NCI-H1694 treated with DMSO at 0.1 percent for 48 hours (cell line): ENCODE measurements around the gene NOXO1.
"Not testable (repeated sequence)": the region's sequence is repeated elsewhere in the genome, so short reads cannot be mapped to it uniquely, and the experiment has no call there.

Experiments
- DNase-seq: peaks from one replicate; lab custom pipeline; 2025; lab: John Stamatoyannopoulos, UW

Gene NOXO1

DNA sequence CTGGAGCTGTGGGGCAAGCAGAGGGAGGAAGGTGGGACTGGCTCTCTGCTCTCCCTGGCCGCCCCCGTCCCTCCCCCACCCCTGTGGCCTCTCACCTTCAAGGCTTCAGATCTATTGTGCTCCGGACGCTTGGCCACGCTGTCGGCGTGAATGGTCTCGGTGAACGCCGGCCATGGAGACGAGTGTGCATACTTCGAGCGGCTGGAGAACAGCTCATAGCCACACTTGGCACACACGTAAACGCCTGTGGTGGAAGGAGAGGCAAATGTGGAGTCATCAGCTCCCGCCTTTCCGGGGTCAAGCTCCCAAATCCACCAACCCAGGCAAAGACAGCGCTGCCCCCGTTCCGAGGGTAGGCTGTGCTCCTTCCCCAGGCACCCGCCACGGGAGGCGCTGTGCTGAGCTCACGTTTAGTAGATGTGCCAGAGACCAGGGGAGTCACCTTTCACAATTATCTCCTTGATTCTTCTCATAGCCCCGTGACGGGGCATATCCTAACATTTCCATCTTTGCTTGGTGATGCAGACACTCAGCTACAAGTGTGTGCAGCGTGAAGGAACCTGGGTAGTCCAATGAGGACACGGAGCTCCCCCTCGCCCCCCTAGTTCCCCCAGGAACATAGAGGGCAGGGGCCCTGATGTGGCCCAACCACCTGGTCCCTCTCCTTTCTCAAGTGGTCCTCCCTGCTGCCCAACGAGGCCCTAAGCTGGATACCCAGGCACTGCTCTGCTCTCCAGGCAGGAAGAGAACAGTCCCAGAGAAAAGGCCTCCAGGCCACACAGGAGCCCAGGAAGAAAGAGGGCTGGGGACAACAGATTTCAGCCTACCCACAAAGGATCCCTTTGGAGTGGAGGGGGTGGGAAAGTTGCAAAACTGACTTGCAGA lies 39.9 kb downstream of the NOXO1 start:
- DNase-seq = no peak

DNA sequence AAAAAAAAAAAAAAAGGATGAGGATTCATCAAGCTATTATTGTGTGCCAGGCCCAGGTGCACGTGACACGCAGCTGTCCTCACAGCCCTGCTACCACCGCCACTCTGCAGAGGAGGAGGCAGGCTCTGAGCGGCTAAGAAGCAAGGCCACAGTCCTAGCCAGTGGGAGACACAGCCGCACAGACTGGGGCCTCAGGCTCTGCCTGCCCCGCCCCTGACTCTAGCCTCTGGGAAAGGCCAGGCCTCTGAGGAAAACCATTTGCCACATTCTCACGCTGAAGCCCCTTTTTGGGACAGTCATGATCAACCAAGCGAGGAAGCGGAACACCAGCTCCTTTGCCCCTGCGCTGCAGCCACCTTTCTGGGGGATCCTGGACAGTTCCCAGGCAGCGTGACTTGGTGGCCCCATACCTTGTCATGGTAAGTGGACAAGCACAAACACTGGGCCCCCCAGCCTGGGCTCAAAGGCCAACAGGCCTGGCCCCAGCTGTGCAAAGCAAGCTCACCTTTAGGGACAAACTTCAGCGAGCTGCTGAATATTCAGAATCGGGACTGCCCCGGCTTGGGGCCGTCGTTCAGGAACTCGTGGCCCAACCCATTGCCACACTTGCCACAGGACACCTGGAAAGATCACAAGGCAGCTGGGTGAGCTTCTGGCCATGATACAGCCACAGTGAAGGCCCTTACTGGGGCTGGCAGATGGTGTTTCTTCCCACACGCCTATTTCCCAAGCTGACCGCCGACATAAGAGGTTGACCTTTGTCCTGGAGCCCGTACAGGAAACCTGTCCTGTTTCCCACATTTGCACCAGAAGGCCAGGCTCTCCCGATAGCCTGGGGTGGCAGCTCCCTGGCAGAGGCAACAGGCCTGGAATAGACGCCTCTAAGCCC lies 40.8 kb downstream of the NOXO1 start:
- no peak for DNase-seq

DNA sequence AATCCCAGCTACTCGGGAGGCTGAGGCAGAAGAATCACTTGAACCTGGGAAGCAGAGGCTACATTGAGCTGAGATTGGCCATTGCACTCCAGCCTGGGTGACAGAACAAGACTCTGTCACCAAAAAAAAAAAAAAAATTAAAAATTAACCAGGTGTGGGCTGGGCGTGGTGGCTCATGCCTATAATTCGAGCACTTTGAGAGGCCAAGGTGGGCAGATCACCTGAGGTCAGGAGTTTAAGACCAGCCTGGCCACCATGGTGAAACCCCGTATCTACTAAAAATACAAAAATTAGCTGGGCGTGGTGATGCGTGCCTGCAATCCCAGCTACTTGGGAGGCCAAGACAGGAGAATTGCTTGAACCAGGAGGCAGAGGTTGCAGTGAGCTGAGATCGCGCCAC lies 41.4 kb downstream of the NOXO1 start:
- DNase-seq = not testable (repeated sequence)

DNA sequence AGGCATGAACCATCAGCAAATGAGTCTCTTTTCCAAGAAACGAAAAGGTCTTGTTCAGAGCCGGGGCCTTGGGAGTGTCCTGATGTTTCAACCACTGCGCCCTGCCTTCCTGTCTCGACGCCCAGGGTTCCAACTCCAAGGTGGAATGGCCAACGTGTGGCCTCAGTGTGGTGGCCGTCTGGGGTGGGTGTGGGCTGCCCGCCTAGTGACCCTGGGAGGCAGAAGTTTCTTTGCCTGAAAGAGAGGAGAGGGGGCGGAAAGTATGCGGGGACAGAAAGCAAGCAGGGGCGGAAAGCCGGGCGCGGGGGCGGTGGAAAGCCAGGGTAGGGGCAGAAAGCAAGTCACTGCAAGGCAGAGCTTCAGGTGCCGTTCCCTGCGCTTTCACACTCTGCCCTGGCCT lies 42.4 kb downstream of the NOXO1 start:
- DNase-seq = no peak

DNA sequence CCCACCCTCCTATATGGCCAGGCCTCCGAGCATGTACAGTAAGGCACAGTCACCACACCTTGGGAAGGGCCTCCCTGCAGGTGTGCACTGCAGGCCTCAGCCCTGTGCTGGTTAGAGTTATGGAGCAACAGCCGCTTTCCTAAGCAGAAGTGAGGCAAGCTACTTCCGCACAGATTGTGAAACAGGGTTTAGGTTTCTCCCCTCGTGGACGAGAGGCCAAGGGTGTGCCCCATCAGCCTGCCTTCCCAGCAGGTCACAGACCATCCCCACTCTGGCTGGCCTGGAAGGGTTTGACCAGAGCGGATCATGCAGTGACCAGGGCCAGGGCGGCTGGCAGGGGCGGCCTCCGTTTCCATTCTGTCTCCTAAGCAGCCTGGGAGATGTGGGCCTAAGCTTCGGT lies 43.0 kb downstream of the NOXO1 start:
- DNase-seq = no peak

DNA sequence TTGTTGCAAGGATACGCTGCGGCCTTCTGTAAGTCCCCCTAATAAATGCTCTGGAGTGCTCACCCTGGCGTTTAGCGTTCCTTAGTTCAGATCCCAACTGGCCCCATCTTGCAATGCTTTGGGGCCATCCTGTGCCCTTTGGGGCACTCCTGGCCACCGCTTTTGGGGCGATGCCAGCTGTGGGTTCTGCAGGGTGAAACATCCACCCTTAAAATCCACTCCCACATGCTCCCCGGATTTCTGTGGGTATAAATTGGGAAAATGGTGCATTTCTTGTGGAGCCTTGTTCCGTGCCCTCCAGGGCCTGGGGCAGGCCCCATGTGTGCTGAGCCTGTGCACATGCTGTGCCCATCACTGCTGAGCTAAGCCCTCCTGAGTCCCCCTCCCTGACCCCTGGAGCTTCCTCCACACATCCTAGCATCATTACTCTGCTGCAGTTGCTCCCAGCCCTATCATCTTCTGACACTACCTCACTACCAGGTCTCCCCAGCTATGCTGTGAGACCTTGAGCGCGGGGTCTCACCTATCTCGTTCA lies 44.3 kb downstream of the NOXO1 start:
- no peak for DNase-seq

DNA sequence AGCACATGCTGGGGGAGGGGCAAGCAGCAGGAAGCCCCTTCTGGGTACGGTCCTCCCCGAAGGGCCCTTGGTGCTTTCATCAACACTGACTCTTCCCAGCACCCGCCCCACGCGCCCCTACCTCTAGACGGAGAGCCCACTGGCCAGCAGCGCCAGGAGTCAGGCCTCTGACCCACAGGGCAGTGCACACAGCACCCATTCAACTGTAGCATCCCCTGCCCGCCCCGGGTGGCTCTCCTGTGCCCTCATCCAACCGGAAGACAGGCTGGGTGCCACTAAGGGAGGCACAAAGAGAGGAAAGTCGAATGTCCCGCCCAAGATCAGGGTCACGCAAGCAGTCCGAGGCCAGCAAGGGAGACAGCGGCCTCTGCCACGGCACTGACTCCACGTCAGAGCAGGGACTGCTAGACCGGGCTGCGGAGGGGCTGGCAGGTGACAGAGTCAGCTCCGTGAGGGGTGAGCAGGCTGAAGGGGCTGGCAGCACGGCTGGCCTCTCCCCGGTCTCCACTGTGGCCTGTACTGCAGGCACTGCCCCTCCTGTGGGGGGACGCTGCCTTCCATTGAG lies 48.1 kb downstream of the NOXO1 start:
- no peak for DNase-seq

DNA sequence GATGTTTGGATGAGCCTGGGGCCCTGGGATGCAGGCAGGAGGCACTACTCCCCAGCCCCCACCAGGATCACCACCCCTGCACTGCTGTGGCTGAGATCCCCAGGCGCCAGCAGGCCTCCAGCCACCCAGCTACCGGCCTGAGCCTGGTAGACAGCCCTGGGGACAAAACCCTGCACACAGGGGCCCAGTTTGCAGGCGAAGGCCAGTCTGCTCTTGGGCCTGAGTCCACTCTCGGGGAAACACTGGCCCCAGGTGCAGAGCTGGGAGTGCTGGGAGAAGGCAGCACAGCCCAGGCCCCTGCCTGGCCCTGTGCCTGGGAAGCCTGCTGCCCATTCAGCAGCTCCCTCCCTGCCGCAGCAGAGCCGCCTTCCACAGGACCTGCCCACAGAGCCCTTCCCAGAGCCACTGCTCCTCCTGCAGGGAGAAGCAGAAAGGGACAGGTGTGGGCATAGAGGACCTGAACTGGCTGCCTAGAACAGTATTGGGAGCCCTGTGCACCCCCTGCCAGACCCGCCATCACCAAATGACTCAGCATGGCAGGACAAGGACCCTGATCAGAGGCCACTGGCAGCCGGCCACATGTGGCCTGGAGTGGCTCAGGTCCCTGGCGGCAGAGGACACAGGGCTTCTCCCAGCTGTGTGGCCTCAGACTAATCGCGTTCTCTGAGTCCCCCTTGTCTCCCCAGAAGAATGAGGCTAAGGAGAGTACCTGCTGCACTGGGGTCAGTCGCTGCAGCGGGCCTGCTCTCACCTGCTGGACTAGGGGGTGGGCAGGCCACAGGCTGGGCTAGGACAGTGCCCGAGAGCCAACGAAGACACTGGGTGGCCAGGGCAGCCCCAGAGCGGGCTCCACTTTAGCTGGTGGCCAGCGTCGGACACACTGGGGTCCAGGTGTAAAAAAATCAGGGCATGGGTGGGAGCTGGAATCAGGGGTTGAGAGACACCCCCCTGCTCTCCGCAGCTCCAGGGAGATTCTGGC lies 48.9 kb downstream of the NOXO1 start:
- no peak for DNase-seq

DNA sequence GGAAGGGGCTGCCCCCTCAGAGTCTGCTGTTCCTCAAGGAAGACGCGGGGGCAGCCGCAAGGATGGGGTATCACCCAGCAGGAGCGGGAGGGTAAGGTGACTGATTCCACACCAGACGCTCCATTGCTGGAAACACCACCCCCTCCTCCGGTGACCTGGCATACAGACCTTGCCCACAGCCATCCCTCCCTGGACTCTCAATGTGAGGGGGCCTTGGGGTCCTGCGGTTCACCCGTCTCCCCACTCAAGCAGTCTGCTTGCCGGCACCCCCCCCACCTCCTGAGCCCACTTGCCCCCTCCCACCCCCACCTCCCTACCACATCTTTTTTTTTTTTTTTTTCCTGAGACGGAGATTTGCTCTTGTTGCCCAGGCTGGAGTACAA lies 50.9 kb downstream of the NOXO1 start:
- no peak for DNase-seq

DNA sequence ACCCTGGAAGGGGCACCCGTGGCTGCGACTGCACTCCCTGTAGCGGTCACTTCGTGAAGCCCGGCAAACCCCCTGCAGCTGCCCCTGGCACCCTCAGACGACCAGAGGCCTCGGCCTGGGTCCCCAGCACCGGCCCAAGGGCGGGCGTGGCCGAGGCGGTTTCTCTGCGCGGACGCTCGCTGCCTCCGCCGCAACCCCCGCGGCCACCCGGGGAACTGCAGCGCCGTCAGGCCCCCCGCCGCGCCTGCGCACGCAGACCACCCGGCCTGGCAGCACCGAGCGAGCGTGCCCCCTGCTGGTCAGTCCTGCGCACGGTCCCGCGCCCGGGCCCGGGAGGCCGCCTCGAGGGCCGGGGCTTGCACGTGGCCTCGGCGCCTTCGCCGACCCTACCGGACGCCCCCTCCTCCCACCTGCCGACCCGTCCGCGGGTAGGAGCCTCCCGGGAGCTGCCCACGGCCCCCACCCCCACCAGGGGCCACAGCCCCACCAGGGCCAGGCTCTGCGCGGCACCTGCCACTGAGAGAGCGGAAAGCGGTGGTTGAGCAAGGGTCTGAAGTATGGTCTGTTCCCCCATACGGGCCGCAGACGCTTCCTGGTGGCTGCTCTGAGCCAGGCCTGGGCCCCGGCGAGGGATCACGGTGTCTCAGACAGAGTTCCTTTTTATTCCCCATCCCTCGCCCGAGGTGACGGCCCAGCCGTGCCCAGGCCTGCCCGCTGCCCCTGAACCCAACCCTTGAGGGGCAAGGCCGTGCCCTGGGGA lies 51.5 kb downstream of the NOXO1 start:
- peak; percentile 39 for DNase-seq

DNA sequence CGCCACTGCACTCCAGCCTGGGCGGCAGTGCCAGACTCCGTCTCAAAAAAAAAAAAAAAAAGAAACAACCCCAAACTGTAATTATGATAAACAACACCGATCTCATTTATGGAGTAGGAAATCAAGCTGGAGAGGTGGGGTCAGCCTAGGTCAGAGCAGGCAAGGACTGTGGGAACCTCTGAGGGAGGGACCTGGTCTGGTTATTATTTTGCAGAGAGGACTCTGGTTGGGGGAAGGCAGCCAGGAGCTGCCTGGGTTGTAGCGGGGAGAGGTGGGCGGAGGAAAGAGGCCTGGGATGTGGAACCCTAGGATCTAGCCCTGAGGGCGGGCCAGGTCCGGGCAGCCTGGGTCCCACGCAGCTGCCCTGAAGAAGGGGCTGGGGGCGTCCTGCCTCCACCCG lies 52.2 kb downstream of the NOXO1 start:
- DNase-seq = peak; percentile 34
